Measurements from ENCODE around the gene OR1Q1. TPM values are rescaled to one million over a fixed set of nuclear protein-coding genes. Genes with fewer than 3 reads are reported as not detected.
"Not testable (repeated sequence)": the region's sequence is repeated elsewhere in the genome, so short reads cannot be mapped to it uniquely, and the experiment has no call there.

OR1Q1 gene
- not detected for total RNA-seq

- DNase-seq (ENCODE audit: low spot score in 2 of 2), result no peak
- 68 to 89% methylated on average over 1 of the region's 1 CpG for WGBS, 2 donors
- TF ChIP-seq, protein P1, sequence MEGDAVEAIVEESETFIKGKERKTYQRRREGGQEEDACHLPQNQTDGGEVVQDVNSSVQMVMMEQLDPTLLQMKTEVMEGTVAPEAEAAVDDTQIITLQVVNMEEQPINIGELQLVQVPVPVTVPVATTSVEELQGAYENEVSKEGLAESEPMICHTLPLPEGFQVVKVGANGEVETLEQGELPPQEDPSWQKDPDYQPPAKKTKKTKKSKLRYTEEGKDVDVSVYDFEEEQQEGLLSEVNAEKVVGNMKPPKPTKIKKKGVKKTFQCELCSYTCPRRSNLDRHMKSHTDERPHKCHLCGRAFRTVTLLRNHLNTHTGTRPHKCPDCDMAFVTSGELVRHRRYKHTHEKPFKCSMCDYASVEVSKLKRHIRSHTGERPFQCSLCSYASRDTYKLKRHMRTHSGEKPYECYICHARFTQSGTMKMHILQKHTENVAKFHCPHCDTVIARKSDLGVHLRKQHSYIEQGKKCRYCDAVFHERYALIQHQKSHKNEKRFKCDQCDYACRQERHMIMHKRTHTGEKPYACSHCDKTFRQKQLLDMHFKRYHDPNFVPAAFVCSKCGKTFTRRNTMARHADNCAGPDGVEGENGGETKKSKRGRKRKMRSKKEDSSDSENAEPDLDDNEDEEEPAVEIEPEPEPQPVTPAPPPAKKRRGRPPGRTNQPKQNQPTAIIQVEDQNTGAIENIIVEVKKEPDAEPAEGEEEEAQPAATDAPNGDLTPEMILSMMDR (IDR thresholded peaks at IDR 0.05), result no peak
- no peak for TF ChIP-seq POLR2A (IDR thresholded peaks at IDR 0.05)
- intact Hi-C loops (cut with DNase I; ENCODE audit: low total_unique reads), result no loop called here
- H3K4me3 ChIP-seq (ENCODE audit: low read depth, poor library complexity, severe bottlenecking), result no peak within 1 kb of the TSS
Observed at GRCh38 chr9:122614362-122614761, at the start of gene OR1Q1. TSS of gene OR1Q1 (plus strand) at chr9:122614738. CDS start at chr9:122614738, 0 bp downstream.

DNA sequence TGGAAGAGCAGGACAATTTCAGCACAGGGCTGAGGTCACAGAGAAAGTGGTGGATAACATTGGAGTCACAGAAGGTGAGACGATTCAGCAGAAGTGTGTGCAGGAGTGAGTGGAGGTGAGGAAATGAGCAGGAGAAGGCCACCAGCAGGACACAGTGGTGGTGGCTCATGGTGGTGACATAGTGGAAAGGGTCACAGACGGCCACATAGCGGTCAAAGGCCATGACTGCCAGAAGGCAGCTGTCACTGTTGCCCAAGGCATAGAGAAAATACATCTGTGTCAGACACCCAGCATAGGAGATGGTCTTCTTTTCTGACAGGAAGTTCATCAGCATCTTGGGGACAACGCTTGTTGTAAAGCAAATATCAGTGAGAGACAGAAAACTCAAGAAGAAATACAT is 46.6 kb upstream of the OR1Q1 start:
- WGBS, 2 donors, result 89% methylated on average over 4 of the region's 4 CpGs
- DNase-seq (ENCODE audit: low spot score in 2 of 2), result no peak
- TF ChIP-seq POLR2A (IDR thresholded peaks at IDR 0.05), result no peak
- TF ChIP-seq, protein P1 (IDR thresholded peaks at IDR 0.05), result no peak
- H3K4me3 ChIP-seq (ENCODE audit: low read depth, poor library complexity, severe bottlenecking), result no peak overlapping the region
- intact Hi-C loops (cut with DNase I; ENCODE audit: low total_unique reads), result no loop called here

GRCh38 chr9:122572456-122572855 is 42.1 kb upstream of the OR1Q1 start:
- WGBS, 2 donors, result 65 to 76% methylated on average over 2 of the region's 2 CpGs
- intact Hi-C loops (cut with DNase I; ENCODE audit: low total_unique reads), result no loop called here
- no peak overlapping the region for H3K4me3 ChIP-seq (ENCODE audit: low read depth, poor library complexity, severe bottlenecking)
- DNase-seq (ENCODE audit: low spot score in 2 of 2), result no peak
- TF ChIP-seq, protein P1 (IDR thresholded peaks at IDR 0.05), result no peak
- TF ChIP-seq POLR2A (IDR thresholded peaks at IDR 0.05), result no peak

GRCh38 chr9:122579874-122580273 is 34.7 kb upstream of the OR1Q1 start:
- intact Hi-C loops (cut with DNase I; ENCODE audit: low total_unique reads), result no loop called here
- WGBS, 2 donors, result 70 to 82% methylated on average over 5 of the region's 5 CpGs
- TF ChIP-seq POLR2A (IDR thresholded peaks at IDR 0.05), result no peak
- TF ChIP-seq, protein P1 (IDR thresholded peaks at IDR 0.05), result no peak
- DNase-seq (ENCODE audit: low spot score in 2 of 2), result no peak
- H3K4me3 ChIP-seq (ENCODE audit: low read depth, poor library complexity, severe bottlenecking), result no peak overlapping the region

GRCh38 chr9:122580360-122580759 is 34.2 kb upstream of the OR1Q1 start:
- intact Hi-C loops (cut with DNase I; ENCODE audit: low total_unique reads), result no loop called here
- TF ChIP-seq, protein P1 (IDR thresholded peaks at IDR 0.05), result no peak
- no peak for TF ChIP-seq POLR2A (IDR thresholded peaks at IDR 0.05)
- no peak overlapping the region for H3K4me3 ChIP-seq (ENCODE audit: low read depth, poor library complexity, severe bottlenecking)
- WGBS, 2 donors, result 76 to 79% methylated on average over 3 of the region's 3 CpGs
- no peak for DNase-seq (ENCODE audit: low spot score in 2 of 2)

DNA sequence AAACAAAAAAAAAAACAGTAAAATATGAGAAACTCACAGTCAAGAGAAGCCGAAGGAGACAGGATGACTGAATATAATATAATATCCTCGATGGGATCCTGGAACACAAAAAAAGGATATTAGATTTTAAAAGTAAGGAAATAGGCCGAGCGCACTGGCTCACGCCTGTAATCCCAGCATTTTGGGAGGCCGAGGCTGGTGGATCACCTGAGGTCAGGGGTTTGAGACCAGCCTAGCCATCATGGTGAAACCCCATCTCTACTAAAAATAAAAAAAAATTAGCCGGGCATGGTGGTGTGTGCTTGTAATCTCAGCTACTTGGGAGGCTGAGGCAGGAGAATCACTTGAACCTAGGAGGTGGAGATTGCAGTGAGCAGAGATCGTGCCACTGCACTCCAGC is 31.3 kb upstream of the OR1Q1 start, which contains the start of gene OR1L8:
TSS of gene OR1L8 (minus strand) at position 101 of the 400 bp plus-strand sequence. CDS start 14,907 bp downstream, outside the sequence.
- WGBS, 2 donors, result 87 to 91% methylated on average over 8 of the region's 8 CpGs
- H3K4me3 ChIP-seq (ENCODE audit: low read depth, poor library complexity, severe bottlenecking); intact Hi-C loops (cut with DNase I; ENCODE audit: low total_unique reads); DNase-seq (ENCODE audit: low spot score in 2 of 2): not testable (repeated sequence)
